ENCODE results near the gene OR52E6. TPM values are rescaled to one million over a fixed set of nuclear protein-coding genes. Genes with fewer than 3 reads are reported as not detected.

Gene OR52E6
- total RNA-seq, 3 donors from 2014 or later, result not detected

- TF ChIP-seq CTCF (IDR thresholded peaks at IDR 0.05) (no peak), POLR2A (IDR thresholded peaks at IDR 0.05) (no peak), POLR2AphosphoS5 (IDR thresholded peaks at IDR 0.05) (no peak)
- DNase-seq (ENCODE audit: low spot score in 2 of 2), result no peak
- Histone ChIP-seq H3K4me3 (peak overlapping the region in 1 of 3 donors; percentile 25), H3K27me3 (no peaks in the 10 kb centered on the region), H3K27ac (no peak overlapping the region), H3K9me3 (no peaks in the 10 kb centered on the region), H3K36me3 (no peaks in the 10 kb centered on the region), H3K4me1 (no peaks in the 10 kb centered on the region)
- intact Hi-C loops (cut with DNase I; ENCODE audit: low total_unique reads), result no loop called here
Measured at GRCh38 chr11:5818245-5818886, 23.3 kb downstream of the OR52E6 start.

GRCh38 chr11:5815534-5815933 lies 26.2 kb downstream of the OR52E6 start:
- Histone ChIP-seq H3K36me3 (no peaks in the 10 kb centered on the region), H3K4me3 (no peak overlapping the region), H3K4me1 (no peaks in the 10 kb centered on the region), H3K27ac (no peak overlapping the region), H3K27me3 (no peaks in the 10 kb centered on the region), H3K9me3 (no peaks in the 10 kb centered on the region)
- TF ChIP-seq CTCF (IDR thresholded peaks at IDR 0.05) (no peak), POLR2A (IDR thresholded peaks at IDR 0.05) (no peak), POLR2AphosphoS5 (IDR thresholded peaks at IDR 0.05) (no peak)
- DNase-seq (ENCODE audit: low spot score in 2 of 2), result no peak
- intact Hi-C loops (cut with DNase I; ENCODE audit: low total_unique reads), result no loop called here

- no peaks in the 10 kb centered on the region for H3K27me3 ChIP-seq
- no peaks in the 10 kb centered on the region for H3K9me3 ChIP-seq
- H3K27ac ChIP-seq, result no peak overlapping the region
- no peak overlapping the region for H3K4me3 ChIP-seq
- intact Hi-C loops (cut with DNase I; ENCODE audit: low total_unique reads), result no loop called here
- no peaks in the 10 kb centered on the region for H3K4me1 ChIP-seq
- DNase-seq (ENCODE audit: low spot score in 2 of 2), result no peak
- no peaks in the 10 kb centered on the region for H3K36me3 ChIP-seq
- TF ChIP-seq CTCF (IDR thresholded peaks at IDR 0.05) (no peak), POLR2A (IDR thresholded peaks at IDR 0.05) (no peak), POLR2AphosphoS5 (IDR thresholded peaks at IDR 0.05) (no peak)
Measured at GRCh38 chr11:5809905-5810795, 31.5 kb downstream of the OR52E6 start.

GRCh38 chr11:5809122-5809519 lies 32.6 kb downstream of the OR52E6 start:
- H3K27ac ChIP-seq, result peak overlapping the region in 1 of 2 donors; percentile 33
- no peaks in the 10 kb centered on the region for H3K36me3 ChIP-seq
- peaks cover 0 to 2% of the 10 kb centered on the region in 2 donors for H3K9me3 ChIP-seq
- intact Hi-C loops (cut with DNase I; ENCODE audit: low total_unique reads), result no loop called here
- DNase-seq (ENCODE audit: low spot score in 2 of 2), result no peak
- H3K4me1 ChIP-seq, result no peaks in the 10 kb centered on the region
- H3K4me3 ChIP-seq, result peak overlapping the region; percentile 43 to 71 (median 56)
- TF ChIP-seq POLR2A (IDR thresholded peaks at IDR 0.05), result no peak
- TF ChIP-seq POLR2AphosphoS5 (IDR thresholded peaks at IDR 0.05), result no peak
- no peak for TF ChIP-seq CTCF (IDR thresholded peaks at IDR 0.05)
- H3K27me3 ChIP-seq, result no peaks in the 10 kb centered on the region
